Esophagus muscularis mucosa (tissue), 3 donors: ENCODE results near the gene GRID1.

ENCODE experiments used
- CTCF ChIP-seq, 3 experiments: fragments of 200-600 bp in 2 of 3; fragments of 450-650 bp in 1 of 3; sonication (generic) in 2 of 3; IDR thresholded peaks; one replicate each; pipeline ENCODE4 v1.5.1; 2017 to 2019; ENCODE audit warnings: antibody characterized with exemption in 3 of 3, mild to moderate bottlenecking in 2 of 3, moderate library complexity in 1 of 3
- POLR2A ChIP-seq: fragments of 450-650 bp; IDR thresholded peaks from one replicate; pipeline ENCODE4 v1.6.1; 2017; ENCODE audit warnings: antibody characterized with exemption, moderate library complexity, mild to moderate bottlenecking, low read depth
- POLR2AphosphoS5 ChIP-seq, 2 donors: sonication (generic); formaldehyde crosslinking; IDR thresholded peaks; one replicate each; pipeline ENCODE4 v1.6.1; 2017; ENCODE audit warnings: antibody characterized with exemption in 2 of 2

- no peak for TF ChIP-seq POLR2AphosphoS5 (IDR thresholded peaks at IDR 0.05)
- no peak for TF ChIP-seq POLR2A
- no peak for TF ChIP-seq CTCF (IDR thresholded peaks at IDR 0.05)
Observed at GRCh38 chr10:85977642-85978041, 389.0 kb downstream of the GRID1 start.
